OCI-M2 (cell line): ENCODE results near the gene MTARC2.
"Not testable (repeated sequence)": the region's sequence is repeated elsewhere in the genome, so short reads cannot be mapped to it uniquely, and the experiment has no call there.

Source experiments
- DNase-seq: peaks from one replicate; lab custom pipeline; 2025; ENCODE audit not compliant: unreplicated experiment; lab: John Stamatoyannopoulos, UW

The MTARC2 gene

DNA sequence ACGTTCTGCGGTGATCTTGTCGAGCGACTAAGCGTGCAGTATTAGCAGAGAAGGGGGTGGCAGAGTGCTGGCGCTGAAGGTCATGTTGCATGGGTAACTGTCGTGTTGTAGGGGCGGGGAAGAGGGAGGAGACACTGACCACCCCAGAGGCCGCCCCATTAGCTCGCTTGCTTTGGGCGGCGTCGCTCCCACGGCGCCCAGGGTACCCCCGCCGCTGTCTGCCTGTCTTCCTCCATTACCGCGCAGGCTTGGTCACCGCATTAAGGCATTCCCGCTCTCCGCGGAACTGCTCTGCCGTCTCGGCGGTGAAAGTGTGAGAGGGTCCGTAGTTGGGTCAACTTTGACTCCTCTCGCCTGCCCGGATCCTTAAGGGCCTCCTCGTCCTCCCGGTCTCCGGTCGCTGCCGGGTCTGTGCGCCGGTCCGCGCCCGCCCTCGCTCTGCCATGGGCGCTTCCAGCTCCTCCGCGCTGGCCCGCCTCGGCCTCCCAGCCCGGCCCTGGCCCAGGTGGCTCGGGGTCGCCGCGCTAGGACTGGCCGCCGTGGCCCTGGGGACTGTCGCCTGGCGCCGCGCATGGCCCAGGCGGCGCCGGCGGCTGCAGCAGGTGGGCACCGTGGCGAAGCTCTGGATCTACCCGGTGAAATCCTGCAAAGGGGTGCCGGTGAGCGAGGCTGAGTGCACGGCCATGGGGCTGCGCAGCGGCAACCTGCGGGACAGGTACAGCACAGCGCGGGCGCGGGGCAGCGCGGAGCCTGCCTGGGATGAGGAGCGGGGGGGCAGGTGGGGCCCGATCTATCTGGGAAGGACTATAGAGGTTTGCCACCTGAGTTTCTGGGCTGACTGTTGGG, at the start of gene MTARC2:
Gene MTARC2, plus strand, starts transcription at position 234 of the 846 bp plus-strand sequence. Its CDS starts 210 bp downstream, at position 444.
- DNase-seq, result no peak

DNA sequence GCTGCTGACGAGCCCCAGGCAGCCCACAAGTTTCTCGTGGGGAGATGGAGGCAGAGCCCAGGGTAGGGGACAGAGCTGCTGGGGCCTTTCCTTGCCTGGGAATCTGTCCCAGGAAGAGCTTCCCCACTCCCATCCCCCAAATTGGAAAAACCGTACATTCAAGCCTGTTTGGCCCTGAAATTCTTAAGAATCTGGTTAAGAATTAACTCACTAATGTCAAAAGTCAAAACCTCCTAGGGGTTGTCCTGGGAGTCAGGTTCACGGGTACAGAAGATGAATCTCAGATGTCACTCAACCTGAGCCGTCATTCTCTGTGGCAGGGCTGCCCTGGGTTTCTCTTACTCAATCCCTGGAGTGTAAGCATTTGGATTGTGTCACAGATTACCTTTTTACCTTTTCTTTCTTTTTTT, 49.5 kb upstream of the MTARC2 start:
- DNase-seq, result no peak

DNA sequence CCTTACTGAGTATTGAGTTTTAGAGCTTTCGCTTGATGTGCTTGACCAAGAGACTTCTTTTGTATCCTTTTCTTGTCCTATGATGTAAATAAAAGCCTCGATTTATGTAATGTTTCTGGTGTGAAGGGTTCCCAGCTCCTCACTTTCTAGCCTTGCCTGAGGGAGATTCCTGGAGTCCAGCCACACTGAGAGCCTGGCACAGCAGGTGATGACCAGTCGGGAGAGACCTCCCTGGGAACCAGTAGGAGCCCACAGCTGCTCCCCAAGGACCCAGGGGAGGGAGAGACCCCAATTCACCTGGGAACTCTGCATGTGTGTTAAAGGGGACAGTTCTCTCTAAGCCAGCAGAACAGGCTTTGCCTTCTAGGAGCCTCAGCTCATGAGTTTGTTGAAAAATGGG, 49.1 kb upstream of the MTARC2 start:
- no peak for DNase-seq

DNA sequence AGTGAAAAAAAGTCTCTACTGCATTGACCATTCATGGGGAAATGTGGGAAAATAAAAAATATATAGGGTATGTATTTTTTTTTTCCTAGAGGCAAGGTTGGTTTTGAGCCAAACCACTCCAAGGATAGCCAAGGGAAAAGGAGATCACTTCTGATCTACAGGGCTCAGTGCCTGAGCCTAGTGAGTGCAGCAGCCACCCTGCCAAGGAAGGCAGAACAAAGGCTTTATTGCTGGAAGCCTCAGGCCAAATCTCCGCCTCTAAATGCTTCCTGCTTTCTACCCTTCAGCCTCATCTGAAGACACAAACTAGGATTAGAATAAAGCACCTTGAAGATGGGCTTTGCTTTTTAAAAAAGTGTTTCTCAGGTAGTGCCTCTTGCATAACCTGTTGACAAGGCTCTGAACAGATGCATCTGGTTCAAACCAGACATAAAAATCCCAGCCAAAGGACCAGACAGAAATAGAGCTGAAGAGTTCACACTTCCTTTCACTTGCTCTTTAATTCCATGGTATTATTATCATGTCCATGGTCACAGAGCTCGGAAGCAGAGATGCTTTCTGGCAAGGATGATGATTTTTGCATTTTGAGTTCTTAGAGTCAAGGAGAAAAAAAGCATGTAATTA, 47.5 kb upstream of the MTARC2 start:
- DNase-seq, result no peak

DNA sequence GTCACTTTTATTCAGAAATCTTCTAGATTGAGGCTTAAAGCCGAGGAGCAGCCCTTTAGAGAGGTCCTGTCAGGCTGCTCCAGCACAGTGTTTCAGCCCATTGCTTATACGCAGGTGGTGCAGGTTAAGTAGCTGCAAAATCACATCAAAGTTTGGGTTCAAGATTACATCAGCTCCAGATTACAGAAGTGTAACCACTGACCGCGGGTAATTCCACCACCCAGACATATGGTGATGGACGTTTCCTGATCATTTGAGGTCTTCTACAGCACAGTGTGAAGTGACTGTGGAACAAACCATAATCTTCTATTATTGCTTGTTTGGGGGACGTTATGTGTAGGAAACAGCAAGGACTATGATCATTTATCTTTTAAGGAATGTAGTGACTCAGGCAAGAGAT, 46.1 kb upstream of the MTARC2 start:
- no peak for DNase-seq

DNA sequence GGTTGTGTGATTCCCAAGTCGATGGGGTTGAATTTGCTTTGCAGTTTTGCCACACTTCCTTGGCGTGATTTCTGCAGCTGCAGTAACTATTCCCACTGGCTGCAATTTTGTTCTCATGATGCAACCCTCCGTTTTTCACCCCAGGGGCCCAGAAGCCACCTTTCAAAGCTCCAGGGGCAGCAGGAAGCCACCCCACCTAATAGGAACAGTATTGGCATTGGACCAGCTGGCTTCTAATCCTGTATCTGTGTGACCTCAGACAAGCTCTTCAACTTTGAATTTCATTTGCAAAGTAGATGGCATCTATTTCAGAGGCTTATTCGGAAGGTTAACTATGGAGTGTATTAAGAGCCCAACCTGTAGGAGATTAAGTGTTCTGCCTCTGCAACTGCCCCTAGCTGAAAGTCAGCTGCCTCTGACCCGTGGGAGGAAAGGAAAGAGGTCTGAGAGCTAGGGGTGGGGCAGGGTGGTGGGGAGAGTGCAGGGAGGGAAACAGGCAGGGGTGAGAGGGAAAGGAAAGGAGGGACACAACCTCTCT, 45.3 kb upstream of the MTARC2 start:
- no peak for DNase-seq

DNA sequence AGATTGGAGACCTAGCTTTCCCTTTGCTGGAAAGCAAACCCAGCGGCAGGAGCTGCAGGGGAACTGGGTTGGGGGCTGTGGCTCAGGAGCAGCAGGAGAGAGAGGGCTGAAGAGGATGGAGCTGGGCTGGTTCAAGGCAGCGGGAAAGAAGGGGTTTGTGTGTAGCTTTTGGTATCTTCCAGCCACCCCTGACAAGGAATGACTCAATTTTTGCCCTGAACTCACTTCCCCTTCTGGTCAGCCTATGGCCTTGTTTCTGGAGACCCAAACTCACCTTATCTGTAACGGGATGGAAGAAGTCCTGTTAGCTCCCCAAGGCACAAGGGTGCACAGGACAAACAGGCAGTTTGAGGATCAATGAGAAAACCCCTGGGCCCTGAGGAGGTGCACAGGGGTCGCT, 44.8 kb upstream of the MTARC2 start:
- no peak for DNase-seq

DNA sequence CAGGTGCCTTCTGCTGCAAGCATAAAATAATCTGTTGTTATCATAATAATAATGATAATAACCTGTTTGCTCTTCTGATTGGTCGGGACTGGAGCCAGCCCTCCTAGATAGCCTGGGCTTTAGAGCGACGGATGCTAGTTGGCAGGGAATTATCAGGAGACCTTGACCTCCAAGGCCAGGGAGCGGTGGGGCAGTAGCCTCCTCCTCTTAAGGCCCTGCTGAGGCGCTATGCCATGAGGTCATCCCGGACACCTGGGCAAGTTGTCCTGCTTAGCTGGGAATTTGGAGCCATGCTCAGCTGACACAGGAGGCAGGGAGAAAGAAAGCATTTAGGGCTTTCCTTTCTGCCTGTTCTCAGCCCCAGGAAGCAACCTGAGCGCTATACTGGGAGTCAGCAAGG, 42.3 kb upstream of the MTARC2 start:
- DNase-seq, result no peak

DNA sequence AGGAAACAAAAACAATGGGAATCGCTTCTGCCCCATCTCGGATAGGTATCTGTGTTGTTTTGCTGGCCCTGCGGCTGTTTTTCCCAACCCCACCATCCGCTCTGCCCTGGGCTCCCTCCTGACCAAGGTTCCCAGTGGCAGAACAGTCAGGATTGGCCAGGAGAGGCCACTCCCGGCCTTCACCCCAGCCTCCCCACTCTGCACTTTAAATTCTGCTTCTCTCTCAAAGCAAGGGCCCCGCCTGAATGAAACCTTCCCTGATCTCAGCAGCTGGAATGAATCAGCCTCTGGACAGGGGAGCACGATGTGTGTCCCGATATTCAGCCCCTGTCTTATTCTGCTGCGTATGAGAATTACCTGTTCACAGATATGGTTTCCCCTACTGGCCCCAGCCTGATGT, 41.6 kb upstream of the MTARC2 start:
- no peak for DNase-seq

DNA sequence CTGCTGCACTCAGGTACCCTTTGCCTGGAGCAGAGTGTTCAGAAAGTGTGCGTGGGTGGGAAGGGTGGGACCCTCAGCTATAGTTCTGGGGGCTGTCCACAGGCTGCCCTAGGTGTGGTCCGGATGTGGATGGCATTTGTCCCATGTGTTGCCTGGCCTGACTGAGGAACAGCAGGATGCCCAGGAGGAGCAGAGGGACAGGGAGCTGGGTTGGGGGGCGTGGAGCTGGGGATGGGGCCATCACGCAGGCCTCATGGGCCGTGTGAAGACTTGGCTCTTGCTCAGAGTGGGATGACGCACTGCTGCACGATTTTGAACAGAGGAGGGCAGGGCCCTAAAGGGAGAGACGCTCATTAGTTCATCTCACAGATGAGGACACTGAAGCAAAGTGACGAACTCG, 41.0 kb upstream of the MTARC2 start:
- DNase-seq, result no peak

DNA sequence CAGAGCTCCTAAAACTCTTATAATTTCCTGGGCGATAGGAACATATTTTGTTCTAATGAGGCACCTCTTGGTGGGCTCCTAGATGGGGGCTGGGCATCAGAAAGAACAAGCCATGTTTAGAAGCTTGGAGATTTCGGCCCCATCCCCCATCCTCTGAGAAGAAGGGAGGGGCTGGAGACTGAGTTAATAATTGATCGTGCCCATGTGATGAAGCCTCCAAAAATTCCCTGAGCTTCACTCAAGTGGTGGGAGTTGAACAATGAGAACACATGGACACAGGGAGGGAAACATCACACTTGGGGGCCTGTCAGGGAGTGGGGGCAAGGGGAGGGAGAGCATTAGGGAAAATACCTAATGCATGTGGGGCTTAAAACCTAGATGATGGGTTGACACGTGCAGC, 39.9 kb upstream of the MTARC2 start:
- DNase-seq, result no peak

DNA sequence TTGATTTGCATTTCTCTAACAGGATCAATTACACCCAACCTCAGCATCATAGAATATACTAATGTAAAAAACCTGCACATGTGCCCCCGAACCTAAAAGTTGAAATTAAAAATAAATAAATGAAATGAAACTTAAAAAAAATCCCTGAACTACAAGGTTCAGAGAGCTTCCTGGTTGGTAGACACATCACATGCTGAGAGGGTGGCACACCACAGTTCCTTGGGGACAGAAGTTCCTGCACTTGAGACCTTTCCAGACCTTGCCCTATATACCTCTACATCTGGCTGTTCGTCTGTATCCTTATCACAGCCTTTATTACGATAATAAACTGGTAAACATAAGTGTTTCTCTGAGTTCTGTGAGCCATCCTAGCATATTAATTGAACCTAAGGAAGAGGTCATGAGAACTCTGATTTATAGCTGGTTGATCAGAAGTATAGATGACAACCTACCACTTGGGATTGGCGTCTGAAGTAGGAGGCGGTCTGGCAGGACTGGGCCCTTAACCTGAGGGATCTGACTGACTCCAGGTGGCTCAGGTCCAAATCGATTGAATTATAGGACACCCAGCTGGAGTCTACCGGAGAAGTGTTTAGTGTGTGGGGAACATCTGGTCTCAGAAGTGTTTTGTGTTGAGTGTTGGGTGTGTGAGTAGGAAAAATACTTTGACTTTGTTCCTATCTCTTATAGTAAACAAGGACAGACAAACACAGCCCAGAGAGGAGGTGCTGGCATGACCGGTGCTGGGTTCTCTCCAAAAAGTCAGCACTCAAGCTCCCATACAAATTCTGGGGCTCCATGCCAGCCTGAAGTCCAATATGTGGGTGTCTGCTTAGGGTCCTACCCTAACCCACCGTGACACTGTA, 39.0 kb upstream of the MTARC2 start:
- no peak for DNase-seq

DNA sequence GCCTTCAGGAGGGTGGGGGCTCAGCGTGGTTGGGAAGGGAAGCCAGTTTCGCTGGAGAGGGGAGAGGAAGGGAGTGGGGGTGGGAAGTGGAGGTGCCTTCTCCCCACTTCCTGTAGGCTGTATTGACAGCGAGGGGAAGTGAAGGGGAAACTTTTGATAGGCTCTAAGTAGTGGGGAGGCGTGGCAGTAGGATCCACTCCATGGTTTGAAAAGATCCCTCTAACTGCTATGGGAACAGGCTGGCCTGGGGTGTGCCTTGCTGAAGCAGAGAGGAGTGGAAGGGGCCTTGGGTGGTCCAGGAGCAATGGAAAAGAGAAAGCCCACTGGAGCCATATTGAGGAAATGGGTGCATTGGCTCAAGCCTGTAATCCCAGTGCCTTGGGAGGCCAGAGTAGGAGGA, 37.8 kb upstream of the MTARC2 start:
- no peak for DNase-seq

DNA sequence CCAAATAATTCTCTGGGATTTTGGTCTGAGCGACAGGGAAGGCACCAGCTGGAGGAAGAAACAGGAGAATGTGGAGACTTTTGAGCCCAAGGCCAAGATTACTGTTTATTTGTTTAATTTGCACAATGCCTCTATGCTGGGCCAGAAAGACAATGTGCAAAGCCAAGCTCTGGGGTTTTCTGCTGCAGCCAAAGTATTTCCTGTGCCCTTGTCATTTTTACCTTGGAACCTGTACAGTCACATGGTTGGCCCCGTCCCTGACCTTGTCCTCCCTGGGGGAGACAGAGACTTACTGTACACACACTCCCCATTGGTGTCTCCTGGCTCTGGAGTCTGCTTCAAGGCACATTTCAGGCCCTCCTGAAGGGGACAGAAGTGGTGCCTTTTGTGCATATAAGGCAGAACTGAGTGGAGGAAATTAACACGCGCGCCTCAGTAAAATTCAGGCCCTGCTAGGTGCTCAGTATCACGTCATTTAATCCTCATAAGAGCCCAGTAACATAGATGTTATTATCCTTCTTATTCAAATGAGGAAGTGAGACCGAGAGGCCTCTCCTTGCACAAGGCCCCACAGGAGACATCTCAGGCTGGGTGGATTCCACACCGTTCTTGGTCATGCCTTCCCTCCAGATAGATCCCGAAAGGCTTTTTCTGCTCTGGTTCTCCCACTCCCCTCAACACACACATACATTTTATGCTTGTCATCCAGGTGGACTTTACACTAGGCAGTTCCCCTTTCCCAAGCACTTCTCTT, 36.9 kb upstream of the MTARC2 start:
- no peak for DNase-seq

DNA sequence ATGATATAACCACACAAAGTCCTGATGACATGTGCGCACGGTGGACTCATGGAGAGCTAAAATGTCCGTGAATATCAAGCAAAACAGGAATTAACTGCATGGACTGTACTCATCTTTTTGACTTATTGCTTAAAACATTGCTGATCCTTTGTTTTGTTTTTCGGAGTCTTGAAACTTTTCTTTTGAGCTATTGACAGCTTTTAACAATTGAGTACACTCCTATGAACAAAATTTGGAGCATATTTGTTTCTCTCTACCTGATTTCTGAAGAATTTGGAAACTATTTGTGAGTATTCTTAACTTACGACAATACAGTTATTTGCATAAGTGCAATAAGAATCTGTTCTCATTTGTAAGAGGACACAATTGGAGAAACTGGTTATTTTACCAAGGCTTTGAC, 32.1 kb upstream of the MTARC2 start:
- not testable (repeated sequence) for DNase-seq

DNA sequence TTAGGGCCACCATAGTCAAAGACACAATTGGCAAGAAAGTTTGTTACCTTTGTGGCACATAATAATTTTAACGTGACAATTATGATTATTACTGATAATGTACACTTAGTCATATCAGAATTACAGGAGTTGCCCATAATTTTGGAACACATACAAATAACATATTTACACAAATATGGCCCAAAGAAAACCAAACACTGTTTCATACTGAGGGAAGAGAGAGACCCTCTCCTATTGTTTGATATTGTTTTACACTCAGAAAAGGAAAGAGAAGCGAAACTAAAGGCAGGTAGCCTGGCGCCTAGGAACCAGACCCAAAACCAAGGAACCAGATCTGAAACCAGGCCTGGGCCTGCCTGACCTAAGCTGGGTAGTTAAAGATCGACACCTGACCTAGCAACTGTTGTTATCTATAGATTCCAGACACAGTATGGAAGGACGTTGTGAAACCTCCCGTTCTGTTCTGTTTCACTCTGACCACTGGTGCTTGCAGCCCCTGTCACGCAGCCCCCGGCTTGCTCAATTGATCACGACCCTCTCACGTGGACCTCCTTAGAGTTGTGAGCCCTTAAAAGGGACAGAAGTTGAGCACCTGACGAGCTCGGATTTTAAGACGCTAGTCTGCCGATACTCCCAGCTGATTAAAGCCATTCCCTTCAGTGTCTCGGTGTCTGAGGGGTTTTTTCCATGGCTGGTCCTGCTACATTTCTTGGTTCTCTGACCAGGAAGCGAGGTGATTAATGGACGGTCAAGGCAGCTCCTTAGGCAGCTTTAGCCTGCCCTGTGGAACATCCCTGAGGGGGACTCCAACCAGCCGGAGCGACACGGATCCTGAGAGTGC, 30.1 kb upstream of the MTARC2 start:
- DNase-seq, result no peak

DNA sequence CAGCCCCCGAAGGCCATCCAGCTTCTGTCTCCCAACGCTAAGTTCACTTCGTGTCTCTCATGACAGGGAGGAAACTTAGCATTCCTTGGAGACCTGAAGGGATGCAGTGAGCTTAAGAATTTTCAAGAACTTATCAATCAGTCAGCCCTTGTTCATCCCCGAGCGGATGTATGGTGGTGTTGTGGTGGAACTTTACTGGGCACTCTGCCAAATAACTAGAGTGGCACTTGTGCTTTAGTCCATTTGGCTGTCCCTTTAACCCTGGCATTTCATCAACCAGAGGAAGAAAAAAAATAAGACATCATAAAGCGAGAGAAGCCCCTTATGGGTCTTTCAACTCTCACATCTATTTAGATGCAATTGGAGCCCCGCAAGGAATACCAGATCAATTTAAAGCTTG, 26.9 kb upstream of the MTARC2 start:
- DNase-seq, result not testable (repeated sequence)

DNA sequence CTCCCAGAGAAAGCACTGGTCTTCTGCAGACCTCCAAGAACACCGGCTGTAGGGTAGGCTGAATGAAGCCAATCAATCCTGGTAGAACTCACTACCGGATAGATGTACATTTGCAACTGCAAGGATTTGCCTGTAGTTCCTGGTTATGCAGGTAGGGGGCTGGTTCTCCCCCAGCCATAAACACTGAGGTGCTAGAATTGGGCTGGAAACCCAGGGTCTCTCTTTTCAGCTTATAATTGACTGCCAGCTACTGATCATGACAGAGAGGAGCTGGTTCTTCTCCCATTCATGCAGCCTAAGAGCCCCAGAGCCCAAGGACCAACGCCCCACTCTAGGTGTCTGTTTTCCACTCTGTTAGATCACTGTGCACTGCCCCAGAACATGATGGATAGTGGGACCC, 21.5 kb upstream of the MTARC2 start:
- no peak for DNase-seq

DNA sequence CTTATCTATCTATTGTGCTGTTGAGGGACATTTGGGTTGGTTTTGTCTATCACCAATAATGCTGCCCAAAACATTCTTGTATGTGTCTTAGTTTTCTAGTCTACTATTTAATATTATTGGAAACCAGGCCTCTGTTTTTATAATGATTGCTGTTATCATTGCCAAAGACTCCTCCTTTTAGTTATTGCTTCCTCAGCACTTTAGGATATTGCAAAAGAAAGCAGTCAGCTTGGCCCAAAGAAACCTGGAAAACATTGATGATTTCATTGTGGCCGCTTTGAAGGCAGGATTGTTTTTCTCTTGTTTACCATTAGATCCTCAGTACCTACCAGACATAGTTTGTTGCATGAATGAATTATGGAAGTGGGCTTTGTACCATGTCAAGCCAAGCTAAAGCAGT, 20.6 kb upstream of the MTARC2 start:
- DNase-seq, result no peak

DNA sequence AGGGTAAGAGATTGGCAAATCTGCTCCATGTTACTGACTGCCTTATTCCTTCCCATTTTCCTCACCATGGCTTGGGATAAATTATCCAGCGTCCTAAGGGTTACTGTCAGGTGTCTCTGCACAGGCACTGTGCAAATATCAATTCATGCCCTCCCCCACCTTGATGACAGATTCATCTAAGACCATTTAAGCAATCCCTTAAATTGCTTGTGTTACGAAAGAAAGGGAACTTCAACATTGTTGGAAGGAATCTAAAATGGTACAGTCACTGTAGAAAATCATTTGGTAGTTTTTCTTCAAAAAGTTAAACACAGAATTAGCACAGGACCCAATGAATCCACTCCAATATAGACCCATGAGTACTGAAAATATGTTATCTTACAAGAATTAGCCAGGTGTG, 17.6 kb upstream of the MTARC2 start:
- no peak for DNase-seq
